Ishikawa (cell line): ENCODE results near the gene PPIA.

Source experiments
- CEBPB ChIP-seq: IDR thresholded peaks from 2 replicates; pipeline ENCODE4 v1.6.1; 2012
- CREB1 ChIP-seq: IDR thresholded peaks from 2 replicates; pipeline ENCODE4 v1.6.1; 2012; ENCODE audit warnings: low read depth
- EGR1 ChIP-seq: IDR thresholded peaks from 2 replicates; pipeline ENCODE4 v1.6.1; 2012
- EP300 ChIP-seq: IDR thresholded peaks from 2 replicates; pipeline ENCODE4 v1.6.1; 2012; ENCODE audit warnings: borderline replicate concordance
- FOXM1 ChIP-seq: IDR thresholded peaks from 2 replicates; pipeline ENCODE4 v1.6.1; 2012; ENCODE audit warnings: low read depth, borderline replicate concordance
- MAX ChIP-seq: IDR thresholded peaks from 2 replicates; pipeline ENCODE4 v1.6.1; 2012
- NFIC ChIP-seq: IDR thresholded peaks from 2 replicates; pipeline ENCODE4 v1.6.1; 2012
- RAD21 ChIP-seq: IDR thresholded peaks from 2 replicates; pipeline ENCODE4 v1.6.1; 2012; ENCODE audit warnings: low read depth
- REST ChIP-seq: IDR thresholded peaks from 2 replicates; pipeline ENCODE4 v1.6.1; 2012; ENCODE audit warnings: low read depth, mild to moderate bottlenecking
- TAF1 ChIP-seq: IDR thresholded peaks from 2 replicates; pipeline ENCODE4 v1.6.1; 2012; ENCODE audit warnings: low read depth, mild to moderate bottlenecking
- TCF12 ChIP-seq: IDR thresholded peaks from 2 replicates; pipeline ENCODE4 v1.6.1; 2012; ENCODE audit warnings: low read depth
- TEAD4 ChIP-seq: IDR thresholded peaks from 2 replicates; pipeline ENCODE4 v1.6.1; 2012
- USF1 ChIP-seq: IDR thresholded peaks from 2 replicates; pipeline ENCODE4 v1.6.1; 2012
- YY1 ChIP-seq: IDR thresholded peaks from 2 replicates; pipeline ENCODE4 v1.6.1; 2012; ENCODE audit warnings: low read depth
- ZBTB7A ChIP-seq: IDR thresholded peaks from 2 replicates; pipeline ENCODE4 v1.6.1; 2012; ENCODE audit warnings: low read depth

PPIA gene

GRCh38 chr7:44796034-44796503 is 412 bp upstream of the PPIA start:
- peak; percentile 45 for TF ChIP-seq EGR1
- TF ChIP-seq CREB1: no peak
- TF ChIP-seq TEAD4: peak; percentile 75
- peak; percentile 88 for TF ChIP-seq MAX
- no peak for TF ChIP-seq EP300
- 0 out of 2 replicates have a peak, but pooled peaks have one; percentile 30 for TF ChIP-seq ZBTB7A

GRCh38 chr7:44797329-44798258 is 1.1 kb downstream of the PPIA start:
- TF ChIP-seq EGR1 (no peak), REST (no peak), RAD21 (no peak), FOXM1 (no peak), YY1 (no peak), ZBTB7A (no peak), USF1 (no peak), EP300 (no peak; the same call in 1 of the 2 replicates), NFIC (no peak), TEAD4 (no peak), CEBPB (no peak), CREB1 (no peak), TCF12 (no peak), MAX (no peak), TAF1 (no peak)

GRCh38 chr7:44798649-44799305 is 2.3 kb downstream of the PPIA start:
- TF ChIP-seq TAF1 (no peak), EGR1 (no peak), TCF12 (no peak), CEBPB (no peak), TEAD4 (no peak), REST (no peak), RAD21 (no peak), NFIC (no peak), ZBTB7A (no peak), YY1 (no peak), MAX (no peak), CREB1 (no peak), USF1 (no peak), EP300 (no peak), FOXM1 (no peak)

- no peak for TF ChIP-seq CEBPB
- TF ChIP-seq RAD21: no peak
- no peak for TF ChIP-seq REST
- TF ChIP-seq ZBTB7A: no peak
- TF ChIP-seq CREB1: no peak
- TF ChIP-seq TCF12: no peak
- TF ChIP-seq TEAD4: no peak
- no peak for TF ChIP-seq NFIC
- TF ChIP-seq YY1: no peak
- no peak for TF ChIP-seq MAX
- no peak for TF ChIP-seq EGR1
- no peak for TF ChIP-seq FOXM1
- no peak for TF ChIP-seq TAF1
- TF ChIP-seq EP300: no peak
- no peak for TF ChIP-seq USF1
Measured at GRCh38 chr7:44799939-44800338, 3.5 kb downstream of the PPIA start.
